H9 (cell line): ENCODE measurements around the gene CCDC33. TPM values are rescaled to one million over a fixed set of nuclear protein-coding genes. Genes with fewer than 3 reads are reported as not detected.

Experiments
- DNase-seq: peaks from one replicate; pipeline ENCODE4 v3.0.0-alpha.2; 2017
- H2AFZ ChIP-seq: one replicate; pipeline ENCODE4 v1.6.1; 2013; ENCODE audit warnings: mild to moderate bottlenecking, low read length, control low read depth, moderate library complexity
- H2AK5ac ChIP-seq: 2 replicates; pipeline ENCODE4 v1.6.1; 2013; ENCODE audit warnings: low read length, control low read depth, mixed read lengths; ENCODE audit not compliant: insufficient read length
- H2BK120ac ChIP-seq: one replicate; pipeline ENCODE4 v1.6.1; 2013; ENCODE audit warnings: low read depth, mild to moderate bottlenecking, low read length, control low read depth, inconsistent platforms; ENCODE audit not compliant: poor library complexity, severe bottlenecking
- H2BK12ac ChIP-seq: 2 replicates; pipeline ENCODE4 v1.6.1; 2013; ENCODE audit warnings: low read length, control low read depth, mixed read lengths, low read depth; ENCODE audit not compliant: insufficient read length
- H2BK15ac ChIP-seq: 2 replicates; pipeline ENCODE4 v1.6.1; 2013; ENCODE audit warnings: low read depth, low read length, control low read depth
- H2BK20ac ChIP-seq: one replicate; pipeline ENCODE4 v1.6.1; 2013; ENCODE audit warnings: low read depth, mild to moderate bottlenecking, low read length, control low read depth, inconsistent platforms; ENCODE audit not compliant: poor library complexity, severe bottlenecking
- H2BK5ac ChIP-seq: 2 replicates; pipeline ENCODE4 v1.6.1; 2013; ENCODE audit warnings: low read length, control low read depth, mixed read lengths; ENCODE audit not compliant: insufficient read length
- H3K14ac ChIP-seq: 2 replicates; pipeline ENCODE4 v1.6.1; 2013; ENCODE audit warnings: low read length, control low read depth; ENCODE audit not compliant: insufficient read depth
- H3K18ac ChIP-seq: 2 replicates; pipeline ENCODE4 v1.6.1; 2013; ENCODE audit warnings: low read depth, mild to moderate bottlenecking, mixed read lengths, low read length, control low read depth; ENCODE audit not compliant: insufficient read length
- H3K23ac ChIP-seq: 2 replicates; pipeline ENCODE4 v1.6.1; 2013; ENCODE audit warnings: low read length, control low read depth, mixed read lengths, low read depth; ENCODE audit not compliant: insufficient read length
- H3K23me2 ChIP-seq: 2 replicates; pipeline ENCODE4 v1.6.1; 2013; ENCODE audit warnings: low read depth, mild to moderate bottlenecking, mixed read lengths, low read length, control low read depth; ENCODE audit not compliant: insufficient read length, poor library complexity, severe bottlenecking
- H3K27ac ChIP-seq: 2 replicates; pipeline ENCODE4 v1.5.1; 2013; ENCODE audit warnings: low read length, control low read depth, mixed read lengths, low read depth; ENCODE audit not compliant: insufficient read length
- H3K27me3 ChIP-seq: 2 replicates; pipeline ENCODE4 v1.6.1; 2013; ENCODE audit warnings: low read length, control low read depth, inconsistent platforms; ENCODE audit not compliant: insufficient read depth
- H3K4ac ChIP-seq: 2 replicates; pipeline ENCODE4 v1.6.1; 2013; ENCODE audit warnings: low read depth, mild to moderate bottlenecking, control low read depth, inconsistent platforms, low read length, moderate library complexity
- H3K4me1 ChIP-seq: 2 replicates; pipeline ENCODE4 v1.6.1; 2013; ENCODE audit warnings: low read length, control low read depth, inconsistent platforms; ENCODE audit not compliant: insufficient read depth
- H3K4me2 ChIP-seq: 2 replicates; pipeline ENCODE4 v1.6.1; 2013; ENCODE audit warnings: low read length, control low read depth, mixed read lengths; ENCODE audit not compliant: insufficient read length, insufficient read depth
- H3K56ac ChIP-seq: 2 replicates; pipeline ENCODE4 v1.6.1; 2013; ENCODE audit warnings: low read depth, mild to moderate bottlenecking, mixed read lengths, low read length, control low read depth; ENCODE audit not compliant: insufficient read length
- H3K79me1 ChIP-seq: 2 replicates; pipeline ENCODE4 v1.6.1; 2013; ENCODE audit warnings: low read depth, mild to moderate bottlenecking, moderate library complexity, low read length, control low read depth, inconsistent platforms; ENCODE audit not compliant: insufficient read depth, poor library complexity, severe bottlenecking
- H3K79me2 ChIP-seq: 2 replicates; pipeline ENCODE4 v1.6.1; 2013; ENCODE audit warnings: low read length, control low read depth, inconsistent platforms; ENCODE audit not compliant: insufficient read depth
- H3K9ac ChIP-seq: 2 replicates; pipeline ENCODE4 v1.6.1; 2013; ENCODE audit warnings: low read length, control low read depth, mixed read lengths; ENCODE audit not compliant: insufficient read length; ENCODE audit errors: extremely low read depth
- H3K9me3 ChIP-seq: one replicate; pipeline ENCODE4 v1.6.1; 2013; ENCODE audit warnings: low read depth, low read length, inconsistent platforms; ENCODE audit not compliant: control insufficient read depth
- H3T11ph ChIP-seq: one replicate; pipeline ENCODE4 v1.6.1; 2013; ENCODE audit warnings: mild to moderate bottlenecking, low read length, control low read depth, inconsistent platforms
- H4K20me1 ChIP-seq: one replicate; pipeline ENCODE4 v1.6.1; 2013; ENCODE audit not compliant: control insufficient read depth, insufficient read length, insufficient read depth
- H4K5ac ChIP-seq: 2 replicates; pipeline ENCODE4 v1.6.1; 2013; ENCODE audit warnings: low read depth, mild to moderate bottlenecking, mixed read lengths, low read length, control low read depth; ENCODE audit not compliant: insufficient read length
- H4K8ac ChIP-seq: replicated peaks from 2 replicates; pipeline ENCODE4 v1.6.1; 2013; ENCODE audit warnings: low read length, control low read depth, mixed read lengths, low read depth; ENCODE audit not compliant: insufficient read length
- H4K91ac ChIP-seq: 2 replicates; pipeline ENCODE4 v1.6.1; 2013; ENCODE audit warnings: low read depth, mild to moderate bottlenecking, moderate library complexity, mixed read lengths, low read length, control low read depth; ENCODE audit not compliant: insufficient read length
- H3K27ac Mint-ChIP-seq, 3 experiments: 2 replicates in 2 of 3; 3 replicates in 1 of 3; pipeline ENCODE4 v1.8.0; 2020 to 2021; ENCODE audit warnings: mixed read lengths in 3 of 3, mild to moderate bottlenecking in 1 of 3, moderate library complexity in 1 of 3
- H3K27me3 Mint-ChIP-seq: 2 replicates; pipeline ENCODE4 v1.8.0; 2021; ENCODE audit warnings: low read depth, mild to moderate bottlenecking, moderate library complexity, mixed read lengths
- H3K36me3 Mint-ChIP-seq, 3 experiments: 2 replicates in 2 of 3; 3 replicates in 1 of 3; pipeline ENCODE4 v1.8.0; 2020 to 2021; ENCODE audit warnings: low read depth in 3 of 3, mixed read lengths in 3 of 3; ENCODE audit not compliant: insufficient read depth in 1 of 3
- H3K4me1 Mint-ChIP-seq, 2 experiments: 2 replicates each; pipeline ENCODE4 v1.8.0; 2020; ENCODE audit warnings: mixed read lengths in 2 of 2
- H3K4me3 Mint-ChIP-seq, 2 experiments: 2 replicates in 1 of 2; 3 replicates in 1 of 2; pipeline ENCODE4 v1.8.0; 2020 to 2021; ENCODE audit warnings: mild to moderate bottlenecking in 2 of 2, mixed read lengths in 2 of 2, moderate library complexity in 1 of 2
- H3K9me3 Mint-ChIP-seq, 2 experiments: 2 replicates in 1 of 2; 3 replicates in 1 of 2; pipeline ENCODE4 v1.8.0; 2020; ENCODE audit warnings: mild to moderate bottlenecking in 2 of 2, mixed read lengths in 2 of 2, moderate library complexity in 1 of 2
- CTCF ChIP-seq: fragments of 200-600 bp; sonication (generic); conservative IDR thresholded peaks from 3 replicates; pipeline ENCODE4 v1.8.0; 2021; ENCODE audit warnings: antibody characterized with exemption, mild to moderate bottlenecking
- WGBS: extraction: QIAGEN DNeasy Blood & Tissue Kit; methylation state at CpG from one replicate; pipeline ENCODE4 v1.1.7; 2013; ENCODE audit warnings: missing lambda C conversion rate, low lambda C conversion rate, mixed read lengths; ENCODE audit not compliant: insufficient read length; ENCODE audit errors: extremely low coverage; 5-methylcytosine and 5-hydroxymethylcytosine counted together
- total RNA-seq: library from RNA; stranded (reverse); gene quantifications from 2 replicates; pipeline ENCODE4 v1.2.1, GENCODE V29; 2021

CCDC33 gene
- total RNA-seq, 1 experiment from 2014 or later: 4.6 TPM

GRCh38 chr15:74300057-74300795, 64.1 kb downstream of the CCDC33 start:
- Histone ChIP-seq H3K14ac (no peak overlapping the region), H3K9ac (no peak overlapping the region), H4K91ac (no peak overlapping the region), H3K4ac (no peak overlapping the region), H3K79me2 (no peaks in the 10 kb centered on the region), H3K56ac (no peak overlapping the region), H3K23me2 (peaks cover 4% of the 10 kb centered on the region), H2AFZ (no peak overlapping the region), H3K4me1 (peaks cover 3% of the 10 kb centered on the region; the same call in 1 of the 2 replicates), H4K20me1 (no peaks in the 10 kb centered on the region), H3K23ac (no peak overlapping the region), H3K27ac (no peak overlapping the region), H3T11ph (no peak overlapping the region), H3K79me1 (no peaks in the 10 kb centered on the region), H4K8ac (no peak overlapping the region), H3K4me2 (peak overlapping the region; percentile 5), H2BK120ac (no peak overlapping the region), H2BK20ac (no peak overlapping the region), H2BK12ac (no peak overlapping the region), H2AK5ac (no peak overlapping the region), H3K9me3 (no peaks in the 10 kb centered on the region), H3K18ac (peak overlapping the region; percentile 31), H2BK5ac (no peak overlapping the region), H3K27me3 (peaks cover 3% of the 10 kb centered on the region; the same call in 1 of the 2 replicates), H2BK15ac (no peak overlapping the region), H4K5ac (no peak overlapping the region)
- Mint-ChIP-seq H3K27me3 (peaks cover 95% of the 10 kb centered on the region), H3K4me1 (peaks cover 51 to 54% of the 10 kb centered on the region in 2 experiments), H3K9me3 (no peaks in the 10 kb centered on the region; a peak in 1 of 5 replicates), H3K27ac (no peak overlapping the region; a peak in 1 of 7 replicates), H3K36me3 (no peaks in the 10 kb centered on the region), H3K4me3 (no peak overlapping the region)
- no CpG with 5 or more reads among the region's 26 CpGs for WGBS
- peak; percentile 62 for DNase-seq
- TF ChIP-seq CTCF: 0 out of 3 replicates have a peak, but pooled peaks have one; percentile 21
